ENCODE data around the gene SPOCK2.

- TF ChIP-seq CTCF (IDR thresholded peaks at IDR 0.05; ENCODE audit: low read depth, low read length) (no peak), EZH2phosphoT487 (IDR thresholded peaks at IDR 0.05; ENCODE audit: low read depth) (no peak)
Observed at GRCh38 chr10:72019085-72019876, 69.1 kb downstream of the SPOCK2 start.

Data from OCI-LY3 (cell line).